Kidney tubule cell (primary cell): ENCODE data around the gene GTF3A.

Experiments used
- DNase-seq: peaks from one replicate; pipeline ENCODE4 v3.0.0-alpha.2; 2018; ENCODE audit warnings: low spot score

The GTF3A gene

DNA sequence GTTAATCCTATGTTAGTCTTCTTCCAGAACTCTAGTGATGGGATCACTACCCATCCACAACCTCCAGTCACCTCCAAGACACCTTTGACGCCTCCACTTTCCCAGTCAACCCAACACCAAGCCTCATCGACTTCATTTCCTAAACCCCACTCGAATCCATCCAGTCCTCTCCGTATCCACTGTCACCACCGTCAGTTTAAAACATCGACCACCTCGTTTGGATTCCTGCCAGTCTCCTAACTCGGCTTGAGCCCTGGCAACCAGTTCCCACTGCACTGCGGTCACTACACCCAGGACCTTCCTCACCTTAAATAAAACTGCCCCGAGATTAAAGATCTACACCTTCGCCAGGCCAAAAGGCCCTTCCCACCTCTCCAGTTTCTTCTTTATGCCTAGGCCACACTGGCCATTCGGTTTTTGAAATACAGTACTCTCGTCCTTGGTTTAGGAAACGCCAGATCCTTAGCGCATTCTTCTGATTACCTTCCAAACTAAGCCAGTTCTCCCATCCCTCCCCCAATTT is 24.7 kb downstream of the GTF3A start:
- no peak for DNase-seq

DNA sequence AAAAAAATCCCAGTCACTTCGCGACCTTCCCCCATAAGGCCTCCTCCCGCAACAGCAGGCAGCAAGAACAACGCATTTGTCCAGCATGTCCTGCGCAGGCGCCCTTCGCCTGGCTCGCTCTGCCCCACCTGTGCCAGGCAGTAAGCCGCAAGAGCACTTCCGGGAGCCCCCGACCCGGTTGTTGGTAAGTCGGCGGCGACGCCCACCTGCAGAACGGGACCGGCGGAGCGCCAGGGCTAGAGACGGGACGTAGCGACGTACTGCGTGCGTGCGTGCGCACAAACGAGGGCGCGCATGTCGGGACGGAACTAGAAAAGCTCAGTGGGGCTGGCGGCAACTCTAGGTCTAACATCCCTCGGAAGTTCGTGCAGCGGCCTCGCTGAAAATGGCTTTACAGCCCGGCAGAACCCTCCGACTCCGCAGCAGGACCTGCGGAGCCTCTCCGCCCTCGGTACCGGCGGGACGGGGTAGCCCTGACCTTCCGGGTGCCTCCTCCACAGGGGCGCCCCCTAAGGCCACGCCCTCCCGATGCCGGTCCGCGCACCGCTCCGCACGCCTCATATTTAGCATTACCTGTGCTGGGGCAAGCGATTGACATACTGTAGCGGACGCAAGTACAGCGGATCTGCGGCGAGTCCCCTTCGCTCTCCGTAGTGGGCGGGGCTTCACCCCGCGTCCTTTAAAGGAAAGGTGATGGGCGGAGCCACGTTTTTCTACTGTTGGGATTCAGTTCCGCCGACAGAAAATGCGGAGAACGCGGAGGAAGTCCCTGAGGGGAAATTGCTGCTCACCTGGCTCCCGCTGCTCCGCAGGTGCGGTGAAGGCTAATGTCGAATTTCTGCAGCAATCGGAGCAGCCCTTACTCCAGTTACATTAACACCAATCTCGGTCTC is 25.8 kb downstream of the GTF3A start, which contains the start of gene MTIF3:
Gene MTIF3 (minus strand): TSS at position 629 of the 893 bp plus-strand sequence. CDS start 10,116 bp downstream, outside the sequence.
- DNase-seq: peak; percentile 97

DNA sequence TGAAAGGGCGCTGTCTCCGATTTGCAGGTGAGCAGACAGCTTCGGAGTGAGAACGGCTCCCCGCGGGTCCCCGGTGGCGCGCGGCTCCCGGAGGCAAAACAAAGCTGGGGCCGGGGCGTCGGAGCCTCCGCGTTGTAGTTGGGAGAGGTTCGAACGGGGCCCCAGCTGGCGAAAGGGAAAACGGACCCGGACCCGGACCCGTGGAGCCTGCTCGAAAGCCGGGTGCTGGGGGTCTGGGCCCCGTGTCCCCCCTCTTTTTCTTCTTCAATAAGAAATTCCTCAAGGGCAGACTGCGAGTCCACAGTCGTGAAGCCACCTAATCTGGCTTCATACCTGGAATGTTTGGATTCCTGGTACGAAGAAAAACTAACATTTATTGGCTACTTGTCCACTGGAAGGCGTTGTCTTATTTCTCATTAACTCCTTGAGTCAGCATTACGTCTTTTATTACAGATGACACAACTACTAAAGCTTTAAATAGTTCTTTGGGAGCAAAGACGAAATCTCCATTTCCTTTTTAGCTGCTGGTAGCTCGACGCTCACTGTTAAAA is 26.6 kb downstream of the GTF3A start:
- peak; percentile 94 for DNase-seq

DNA sequence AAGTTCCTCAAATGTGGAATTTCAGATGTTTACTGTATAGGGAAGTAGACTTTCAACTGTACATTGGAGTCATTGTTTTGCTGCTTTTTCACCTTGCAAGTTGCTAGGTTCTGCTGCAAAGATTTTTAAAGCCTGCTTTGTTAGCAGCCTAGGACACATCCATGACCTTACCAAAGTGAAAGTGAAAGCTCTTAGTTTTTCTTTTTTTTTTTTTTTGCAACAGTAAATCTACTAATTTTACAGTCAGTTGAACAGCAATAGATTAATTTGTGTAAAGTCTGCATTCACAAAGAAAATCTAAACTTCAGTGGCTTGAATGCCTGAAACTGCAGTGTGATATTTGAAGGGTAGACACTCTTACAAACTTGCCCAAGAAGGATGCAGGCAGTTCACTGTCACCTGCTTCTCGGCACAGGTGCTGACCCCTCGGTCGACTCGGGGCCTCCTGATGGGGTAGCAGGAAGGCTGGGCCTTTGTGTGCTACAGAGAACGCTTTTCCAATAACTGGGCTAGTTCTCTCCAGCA is 31.0 kb downstream of the GTF3A start:
- DNase-seq: no peak

DNA sequence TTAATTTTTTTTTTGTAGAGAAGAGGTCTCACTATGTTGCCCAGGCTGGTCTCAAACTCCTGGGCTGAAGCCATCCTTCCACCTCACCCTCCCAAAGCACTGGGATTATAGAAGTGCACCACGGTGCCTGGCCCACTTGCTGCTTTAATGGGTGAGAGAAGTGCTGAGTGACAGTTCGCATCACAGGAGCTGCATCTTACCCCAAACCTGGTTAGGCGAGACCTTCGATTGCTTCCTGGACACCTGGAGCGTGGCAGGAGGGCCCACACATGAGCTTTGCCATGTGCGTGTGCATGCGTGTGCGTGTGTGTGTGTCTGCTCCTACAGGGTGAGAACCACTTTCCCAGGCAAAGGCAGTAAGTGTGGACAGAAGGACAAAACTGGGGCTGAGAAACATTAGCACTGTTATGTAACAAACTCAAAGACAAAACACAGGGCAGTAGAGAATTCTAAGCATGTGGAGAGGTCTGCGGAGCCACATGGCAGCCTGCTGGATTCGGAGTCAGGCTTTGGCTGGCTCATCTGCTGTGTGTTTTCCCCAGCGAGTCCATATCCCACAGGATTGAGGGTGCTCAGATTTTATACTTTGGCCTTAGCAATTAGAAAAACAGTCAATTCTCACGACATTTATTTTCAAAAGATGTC is 37.6 kb downstream of the GTF3A start:
- DNase-seq: no peak

DNA sequence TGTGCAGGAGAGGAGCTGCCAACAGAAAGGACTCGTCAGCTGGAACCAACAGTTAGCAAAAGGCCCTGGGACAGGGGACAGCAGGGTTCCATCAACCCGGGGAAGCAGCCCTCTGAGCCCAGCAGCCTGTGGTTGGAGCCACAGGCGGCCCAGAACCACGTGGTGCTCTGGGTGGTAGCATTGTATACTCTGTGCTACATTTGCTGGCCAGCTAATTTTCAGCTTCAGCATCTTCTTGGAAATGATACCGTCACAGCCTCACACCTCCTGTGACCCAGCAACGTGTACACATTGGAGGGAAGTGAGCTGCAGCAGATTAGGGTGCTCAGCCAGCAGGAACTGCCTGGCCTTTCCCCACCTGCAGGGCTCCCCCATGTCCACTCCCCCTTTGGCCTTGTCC is 39.1 kb downstream of the GTF3A start:
- DNase-seq: no peak

DNA sequence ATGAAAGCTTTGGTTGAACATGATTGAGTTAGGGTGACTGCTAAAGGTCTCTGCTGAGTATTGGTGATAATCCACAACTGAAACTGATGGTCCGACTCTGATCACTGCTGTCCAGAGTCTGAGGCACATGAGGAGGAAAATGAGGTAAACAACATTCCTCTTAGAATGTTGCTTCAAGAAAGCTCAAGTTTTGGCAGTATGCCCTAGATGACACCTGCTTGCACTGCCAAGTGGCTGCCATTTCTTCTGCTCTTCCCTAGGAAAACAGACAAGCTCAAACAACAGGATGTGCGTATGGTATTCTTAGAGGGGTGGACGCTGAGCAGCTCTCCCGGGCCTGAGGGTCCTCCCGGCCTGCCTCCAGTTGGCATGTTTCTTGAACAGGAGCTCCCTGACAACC is 41.2 kb downstream of the GTF3A start:
- no peak for DNase-seq

DNA sequence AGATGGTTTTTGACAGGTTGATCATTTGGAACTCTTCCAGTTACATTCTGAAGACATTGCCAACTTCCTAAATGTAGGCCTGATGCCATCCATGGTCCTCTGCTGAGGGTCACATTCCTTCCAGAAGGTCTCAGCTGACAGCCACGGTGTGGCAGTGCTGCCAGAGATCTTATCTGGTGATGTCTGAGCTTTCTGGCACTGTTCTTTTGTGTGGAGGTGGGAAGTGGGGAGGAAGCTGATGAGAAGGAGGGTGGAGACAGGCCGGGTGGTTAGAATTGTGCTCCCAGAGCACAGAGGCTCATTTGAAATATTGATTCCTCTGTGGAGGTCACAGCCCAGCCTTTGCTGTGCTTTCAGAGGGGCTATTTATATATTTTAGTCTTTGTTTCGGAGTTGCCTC is 42.1 kb downstream of the GTF3A start:
- DNase-seq: no peak

DNA sequence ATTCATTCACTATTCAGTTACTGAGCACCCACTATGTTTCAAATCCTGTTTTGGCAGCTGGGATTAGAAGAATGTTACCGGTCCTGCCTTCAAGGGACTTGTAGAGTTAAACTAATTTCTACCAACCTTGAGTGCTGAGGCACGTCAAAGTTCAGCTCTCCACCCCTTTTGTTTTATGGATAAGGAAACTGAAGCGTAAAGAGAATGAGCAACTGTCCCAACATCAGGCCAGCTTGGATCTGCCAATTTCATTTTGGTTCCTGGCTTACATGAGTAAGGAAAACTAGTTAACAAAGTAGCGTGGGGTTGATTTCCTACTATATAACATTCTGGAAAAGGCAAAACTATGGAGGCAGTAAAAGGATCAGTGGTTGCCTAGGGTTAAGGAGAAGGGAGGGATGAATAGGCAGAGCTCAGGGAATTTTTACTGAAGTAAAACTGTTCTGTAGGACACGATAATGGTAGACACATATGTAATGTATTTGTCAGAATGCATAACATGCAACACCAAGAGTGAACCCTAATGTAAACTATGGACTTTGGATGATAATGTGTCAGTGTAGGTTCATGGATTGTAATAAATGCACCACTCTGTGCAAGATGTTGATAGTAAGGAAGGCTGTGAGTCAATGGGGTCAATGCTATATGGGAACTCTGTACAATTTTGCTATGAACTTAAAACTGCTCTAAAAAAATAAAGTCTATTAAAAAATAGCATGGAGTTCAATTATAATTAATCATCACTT is 45.8 kb downstream of the GTF3A start:
- DNase-seq: no peak

DNA sequence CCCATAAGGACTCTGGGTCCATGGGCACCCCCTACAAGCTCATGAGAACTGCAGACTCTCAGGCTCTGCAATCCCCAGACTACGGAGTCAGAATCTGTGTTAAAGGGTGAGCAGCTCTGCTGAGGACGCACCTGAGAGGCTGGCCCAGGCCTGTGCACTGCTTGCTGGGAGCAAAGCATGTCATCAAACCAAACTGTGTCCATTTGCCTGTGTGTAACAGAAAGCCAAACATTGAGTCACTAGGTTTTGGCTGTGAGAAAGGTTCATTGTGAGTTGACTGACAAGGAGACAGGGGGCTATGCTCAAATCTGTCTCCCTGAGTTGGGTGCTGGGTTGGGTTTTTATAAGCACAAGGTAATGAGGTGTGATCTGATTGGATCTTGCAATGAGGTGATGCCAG is 48.0 kb downstream of the GTF3A start:
- DNase-seq: no peak

DNA sequence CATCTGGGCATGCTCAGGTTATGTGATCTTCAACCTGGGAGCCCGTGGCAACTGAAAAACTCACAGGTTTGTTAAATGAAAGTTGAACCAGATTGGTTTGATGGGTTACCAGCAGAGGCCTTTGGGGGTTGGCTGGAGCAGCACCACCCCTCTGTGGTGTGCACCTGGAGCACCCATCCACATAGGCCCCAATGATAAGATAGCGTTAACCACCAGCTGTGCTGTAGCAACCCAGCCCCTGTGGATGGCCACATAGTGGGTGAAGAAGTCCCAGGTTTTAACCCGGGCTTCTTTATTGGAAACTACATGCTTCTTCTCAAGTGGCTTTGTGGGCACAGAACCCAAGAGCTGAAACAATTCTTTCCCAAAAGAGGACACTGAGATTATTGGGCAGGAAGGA is 48.5 kb downstream of the GTF3A start:
- no peak for DNase-seq

DNA sequence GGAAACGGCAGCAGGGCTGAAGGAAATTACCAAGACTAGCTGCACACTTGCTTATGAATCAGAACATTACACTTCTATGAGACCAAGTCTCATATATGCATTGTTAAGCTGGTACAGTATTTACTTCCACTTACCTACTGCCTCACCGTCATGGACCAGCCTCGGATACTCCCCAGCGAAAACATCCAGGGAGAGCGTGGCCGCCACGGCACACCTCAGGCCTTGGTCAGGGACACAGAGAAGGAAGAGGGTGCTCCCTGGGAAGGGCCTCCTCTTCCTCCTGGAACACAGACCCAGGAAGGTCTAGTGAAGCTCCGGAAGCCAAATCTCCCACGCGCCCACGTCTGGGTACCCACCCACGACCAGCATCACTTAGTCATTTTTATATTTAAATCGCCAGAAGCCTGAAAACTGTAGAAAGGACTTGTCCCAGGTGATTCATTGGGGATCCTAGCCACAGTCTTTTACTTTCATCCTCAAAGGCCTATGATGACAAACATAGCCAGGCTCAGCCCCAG is 50.4 kb downstream of the GTF3A start:
- no peak for DNase-seq

DNA sequence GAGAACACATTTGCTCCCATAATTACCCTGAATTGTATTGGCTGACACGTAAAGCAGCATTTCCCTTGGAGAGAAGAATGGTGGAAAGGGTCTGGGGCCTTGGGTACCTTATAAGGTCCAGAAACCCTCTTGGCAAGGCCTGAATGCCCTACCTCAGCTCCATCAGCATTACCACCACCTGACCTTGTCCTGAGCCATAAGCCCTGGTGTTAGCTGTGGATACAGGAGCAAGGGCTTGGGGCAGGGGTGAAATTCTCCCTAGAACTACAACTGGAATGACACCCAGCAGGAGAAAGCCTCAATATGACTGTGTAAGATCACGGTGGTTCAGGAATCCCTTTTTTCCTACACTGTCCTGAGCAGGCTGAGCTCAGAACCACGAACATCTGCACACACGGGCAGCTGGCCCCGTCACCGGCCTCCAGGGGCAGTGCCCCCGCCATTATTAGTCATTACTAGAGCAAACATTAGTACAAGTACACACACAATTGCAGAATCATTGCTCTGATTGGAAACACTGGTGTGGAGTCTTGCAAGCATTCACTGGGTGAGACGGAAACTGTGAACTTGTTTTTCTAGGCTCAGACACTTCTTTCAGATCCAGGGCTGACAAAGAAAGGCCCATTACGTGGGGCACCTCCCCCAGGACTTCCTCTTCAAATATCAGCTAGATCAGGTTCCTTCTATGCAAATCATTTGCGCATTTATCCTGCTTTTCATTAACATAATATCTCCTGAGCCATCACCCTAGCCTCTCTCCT is 52.7 kb downstream of the GTF3A start:
- DNase-seq: peak; percentile 55

DNA sequence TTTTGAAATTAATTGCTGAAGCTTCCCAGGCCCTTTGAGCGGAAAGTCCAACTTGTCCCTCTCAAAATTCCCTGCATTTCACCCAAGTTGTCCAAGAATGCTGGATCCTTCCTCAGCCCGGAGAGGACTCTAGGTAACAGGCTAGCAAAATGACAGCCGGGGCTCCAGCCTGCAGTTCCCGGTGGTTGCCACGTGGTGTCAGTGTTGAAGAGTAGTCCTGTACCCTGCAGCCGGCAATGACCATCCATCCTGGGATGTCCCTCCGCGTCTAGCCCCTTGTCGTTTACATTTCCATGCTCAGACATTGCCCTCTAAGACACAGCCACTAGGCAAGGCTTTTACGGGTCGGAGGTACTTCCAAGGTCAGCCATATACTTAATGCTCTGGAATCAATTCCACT is 57.3 kb downstream of the GTF3A start:
- DNase-seq: peak; percentile 49

DNA sequence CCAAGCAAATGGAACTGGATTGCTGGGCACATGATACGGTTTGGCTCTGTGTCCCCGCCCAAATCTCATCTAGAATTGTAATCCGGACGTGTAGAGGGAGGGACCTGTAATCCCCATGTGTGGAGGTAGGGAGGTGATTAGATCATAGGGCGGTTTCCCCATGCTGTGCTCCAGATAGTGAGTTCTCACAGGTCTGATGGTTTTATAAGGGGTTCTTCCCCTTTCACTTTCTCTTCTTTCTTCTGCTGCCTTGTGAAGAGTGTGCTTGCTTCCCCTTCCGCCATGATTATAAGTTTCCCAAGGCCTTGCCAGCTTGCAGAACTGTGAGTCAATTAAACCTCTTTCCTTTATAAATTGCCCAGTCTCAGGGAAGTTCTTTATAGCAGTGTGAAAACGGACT is 58.6 kb downstream of the GTF3A start:
- no peak for DNase-seq

DNA sequence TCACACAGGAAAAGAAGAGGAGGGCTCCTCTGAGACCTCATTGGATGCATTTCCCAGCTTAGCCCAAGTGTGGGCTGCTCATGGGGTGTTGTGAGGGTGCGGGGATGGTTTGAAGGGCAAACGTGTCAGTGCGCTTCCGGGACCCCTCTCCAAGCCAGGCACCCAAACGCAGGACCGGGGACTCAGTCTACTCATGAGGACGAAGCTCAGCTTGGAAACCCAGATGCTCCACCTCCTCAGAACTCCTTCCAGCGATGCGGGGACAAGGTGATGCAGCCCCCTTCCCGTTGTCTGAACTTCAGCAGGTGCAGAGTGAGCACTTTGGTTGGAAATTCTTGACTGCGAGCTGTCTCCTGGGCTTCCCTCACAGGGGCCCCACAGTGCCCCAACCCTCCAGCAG is 59.0 kb downstream of the GTF3A start:
- DNase-seq: no peak
